Endothelial cell of umbilical vein (primary cell): ENCODE results near the gene GTF3C2. TPM values are rescaled to one million over a fixed set of nuclear protein-coding genes. Genes with fewer than 3 reads are reported as not detected.

Experiments
- BruUV-seq: library from RNA; stranded (reverse); fragments of 400-500 nt; replicated peaks from 2 replicates; lab custom pipeline; 2021; lab: Mats Ljungman, UMichigan
- CTCF ChIA-PET: fragments of 300-600, 350-600 bp; sonication (Branson Sonifier 250); formaldehyde crosslinking; loops from one replicate; lab custom pipeline; 2021; ENCODE audit warnings: antibody characterized with exemption, inconsistent platforms; lab: Charles Lee
- POLR2A ChIA-PET: fragments of 300-600, 350-600 bp; sonication (Branson Sonifier 250); formaldehyde crosslinking; loops from one replicate; lab custom pipeline; 2021; ENCODE audit warnings: antibody characterized with exemption, inconsistent platforms; lab: Charles Lee
- DNase-seq: peaks from one replicate; pipeline ENCODE4 v3.0.0-alpha.2; 2011; ENCODE audit warnings: low read depth, low spot score
- FAIRE-seq: peaks from 2 replicates; lab custom pipeline; 2011; peaks lifted over from hg19 to GRCh38; lab: Jason Lieb, UNC
- H2AFZ ChIP-seq: 2 replicates; pipeline ENCODE4 v1.6.0; 2012; ENCODE audit warnings: low read depth, low read length, control low read depth, inconsistent platforms
- H3K27ac ChIP-seq: 2 replicates; pipeline ENCODE4 v1.5.1; 2011; ENCODE audit warnings: low read depth, mild to moderate bottlenecking, control low read depth, low read length, moderate library complexity; ENCODE audit not compliant: insufficient read depth
- H3K27me3 ChIP-seq, 2 experiments: 2 replicates each; pipeline versions ENCODE4 v1.6.0 to v1.6.1; 2011; ENCODE audit warnings: low read length in 2 of 2, mixed read lengths in 1 of 2; ENCODE audit not compliant: control insufficient read depth in 2 of 2, insufficient read depth in 2 of 2
- H3K36me3 ChIP-seq, 2 experiments: 2 replicates in 1 of 2; 3 replicates in 1 of 2; pipeline ENCODE4 v1.5.1; 2011; ENCODE audit warnings: low read length in 2 of 2, mild to moderate bottlenecking in 1 of 2, moderate library complexity in 1 of 2; ENCODE audit not compliant: control insufficient read depth in 2 of 2, insufficient read depth in 2 of 2; ENCODE audit errors: extremely low read depth in 1 of 2
- H3K4me1 ChIP-seq: 3 replicates; pipeline ENCODE4 v1.5.1; 2011; ENCODE audit warnings: mild to moderate bottlenecking, low read length; ENCODE audit not compliant: control insufficient read depth, insufficient read depth; ENCODE audit errors: extremely low read depth
- H3K4me2 ChIP-seq: 2 replicates; pipeline ENCODE4 v1.6.1; 2011; ENCODE audit warnings: low read length, control low read depth, mixed read lengths; ENCODE audit not compliant: insufficient read depth
- H3K4me3 ChIP-seq, 3 experiments: fragments of 200-600 bp in 1 of 3; sonication (generic), shearing (Covaris generic) in 1 of 3; replicated peaks in 1 of 3; 2 replicates each; pipeline ENCODE4 v1.5.1; 2011 to 2016; ENCODE audit warnings: control low read depth in 3 of 3, low read length in 3 of 3, mild to moderate bottlenecking in 2 of 3, inconsistent platforms in 1 of 3, low read depth in 1 of 3, moderate library complexity in 1 of 3; ENCODE audit not compliant: insufficient read depth in 1 of 3
- H3K79me2 ChIP-seq: 2 replicates; pipeline ENCODE4 v1.6.0; 2012; ENCODE audit warnings: low read length, inconsistent platforms; ENCODE audit not compliant: control insufficient read depth, insufficient read depth
- H3K9ac ChIP-seq: replicated peaks from 2 replicates; pipeline ENCODE3; 2011; ENCODE audit warnings: low read length, control low read depth; ENCODE audit not compliant: insufficient read depth; ENCODE audit errors: extremely low read depth
- H3K9me1 ChIP-seq: replicated peaks from 3 replicates; pipeline ENCODE4 v1.6.0; 2011; ENCODE audit warnings: mild to moderate bottlenecking, low read length; ENCODE audit not compliant: control insufficient read depth, insufficient read depth; ENCODE audit errors: extremely low read depth
- H3K9me3 ChIP-seq: replicated peaks from 2 replicates; pipeline ENCODE4 v1.5.1; 2012; ENCODE audit warnings: low read length, inconsistent platforms; ENCODE audit not compliant: control insufficient read depth, insufficient read depth
- H4K20me1 ChIP-seq: replicated peaks from 2 replicates; pipeline ENCODE3; 2011; ENCODE audit warnings: mild to moderate bottlenecking, low read length; ENCODE audit not compliant: control insufficient read depth, insufficient read depth; ENCODE audit errors: extremely low read depth
- CTCF ChIP-seq, 2 donors: IDR thresholded peaks; 1 replicate in 1 of 2; 2 replicates in 1 of 2; pipeline ENCODE4 v1.5.1; 2011; ENCODE audit warnings: low read length in 2 of 2, mild to moderate bottlenecking in 2 of 2, moderate library complexity in 2 of 2, control low read depth in 1 of 2, inconsistent platforms in 1 of 2, low read depth in 1 of 2; ENCODE audit not compliant: insufficient read depth in 1 of 2; ENCODE audit errors: extremely low read depth in 1 of 2
- EZH2 ChIP-seq: IDR thresholded peaks from 2 replicates; pipeline ENCODE4 v1.6.1; 2012; ENCODE audit warnings: borderline replicate concordance, low read depth, mild to moderate bottlenecking, moderate library complexity, low read length, inconsistent platforms; ENCODE audit not compliant: severe bottlenecking
- FOS ChIP-seq: IDR thresholded peaks from 2 replicates; pipeline ENCODE4 v1.6.1; 2011; ENCODE audit warnings: mild to moderate bottlenecking, low read length, moderate library complexity, borderline replicate concordance; ENCODE audit not compliant: insufficient read depth
- GATA2 ChIP-seq: IDR thresholded peaks from 2 replicates; pipeline ENCODE4 v1.7.0; 2011; ENCODE audit warnings: low read depth, mild to moderate bottlenecking, moderate library complexity, mixed read lengths, low read length; ENCODE audit not compliant: insufficient read length, insufficient read depth
- JUN ChIP-seq: IDR thresholded peaks from 2 replicates; pipeline ENCODE4 v1.6.1; 2011; ENCODE audit warnings: borderline replicate concordance, low read depth; ENCODE audit not compliant: insufficient read length, insufficient read depth
- MYC ChIP-seq: IDR thresholded peaks from one replicate; pipeline ENCODE4 v1.6.1; 2011; ENCODE audit warnings: mild to moderate bottlenecking, low read depth, low read length
- POLR2A ChIP-seq: IDR thresholded peaks from 2 replicates; pipeline ENCODE4 v1.6.1; 2012; ENCODE audit warnings: low read depth, mild to moderate bottlenecking, control low read depth, low read length
- POLR2AphosphoS5 ChIP-seq: IDR thresholded peaks from 2 replicates; pipeline ENCODE4 v1.6.1; 2012; ENCODE audit warnings: low read depth, mild to moderate bottlenecking, control low read depth, low read length, moderate library complexity; ENCODE audit not compliant: insufficient read depth
- dilution Hi-C: fragments of 300-500 bp; cut with MboI; formaldehyde crosslinking; loops from one replicate; pipeline ENCODE4 v1.15.0; 2019; ENCODE audit warnings: low sequenced_read_pairs; ENCODE audit not compliant: extremely low pct_ligation_motif_present
- intact Hi-C: fragments of 100-400 bp; cut with micrococcal nuclease; formaldehyde crosslinking; loops from one replicate; pipeline ENCODE4 v1.10.0; 2022
- polyA plus RNA-seq, 4 experiments: library from polyadenylated mRNA; depleted of rRNA in 3 of 4; stranded (reverse) in 3 of 4; unstranded in 1 of 4; fragments of >200 nt; gene quantifications; 2 replicates each; pipeline versions ENCODE4 v1.2.1 to v1.2.3, GENCODE V29; 2011 to 2012; ENCODE audit warnings: missing spikeins in 1 of 4
- total RNA-seq: library from RNA; stranded (reverse); gene quantifications from 2 replicates; pipeline ENCODE4 v1.2.3, GENCODE V29; 2021
- TF ChIP-seq, protein P1 (sequence below): IDR thresholded peaks from 2 replicates; pipeline ENCODE4 v1.6.1; 2011; ENCODE audit not compliant: insufficient read depth, insufficient read length

The GTF3C2 gene
- total and polyA plus RNA-seq, 2 donors (not counting 3 experiments of a cell fraction or from before 2014, with no cell fraction given): 57.4 to 59.7 TPM

- H3K4me1 ChIP-seq: peaks cover 26% of the 10 kb centered on the region
- BruUV-seq: TSS peak; percentile 79
- dilution Hi-C loops: no loop called here
- ChIA-PET POLR2A (interaction anchor here (1.0 to 1.3 kb wide), 2 partner anchors 8 to 34 kb away, joined by 3 to 4 read pairs; partner anchors contain the start of gene GTF3C2), CTCF (interaction anchor here (0.6 to 1.8 kb wide), 6 partner anchors 12 to 361 kb away, joined by 3 to 6 read pairs (median 4); partner anchors contain the start of gene EIF2B4)
- peak overlapping the region; percentile 96 for H3K4me2 ChIP-seq
- no peaks in the 10 kb centered on the region for H4K20me1 ChIP-seq
- intact Hi-C loops: no loop called here
- H2AFZ ChIP-seq: peak overlapping the region; percentile 58
- no peaks in the 10 kb centered on the region for H3K27me3 ChIP-seq
- H3K9ac ChIP-seq: peak overlapping the region; percentile 96
- no peak for FAIRE-seq
- peak overlapping the region; percentile 70 to 91 (median 90) for H3K4me3 ChIP-seq
- H3K79me2 ChIP-seq: peaks cover 8% of the 10 kb centered on the region
- peak overlapping the region; percentile 95 for H3K27ac ChIP-seq
- TF ChIP-seq, protein P1, sequence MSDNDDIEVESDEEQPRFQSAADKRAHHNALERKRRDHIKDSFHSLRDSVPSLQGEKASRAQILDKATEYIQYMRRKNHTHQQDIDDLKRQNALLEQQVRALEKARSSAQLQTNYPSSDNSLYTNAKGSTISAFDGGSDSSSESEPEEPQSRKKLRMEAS: no peak
- TF ChIP-seq CTCF (IDR thresholded peaks at IDR 0.05; ENCODE audit: extremely low read depth in 1 of 2, insufficient read depth in 1 of 2, low read depth in 1 of 2, low read length in 2 of 2) (no peak), GATA2 (no peak), MYC (no peak), POLR2AphosphoS5 (no peak), EZH2 (no peak), FOS (no peak), POLR2A (no peak), JUN (no peak)
- no peaks in the 10 kb centered on the region for H3K9me1 ChIP-seq
- DNase-seq: no peak
- no peaks in the 10 kb centered on the region for H3K9me3 ChIP-seq
- peaks cover 0 to 11% of the 10 kb centered on the region in 2 experiments for H3K36me3 ChIP-seq
Observed at GRCh38 chr2:27322301-27322765, 34.2 kb downstream of the GTF3C2 start.
